ENCODE measurements around the gene CCDC57. TPM values are rescaled to one million over a fixed set of nuclear protein-coding genes. Genes with fewer than 3 reads are reported as not detected.
"Not testable (repeated sequence)": the region's sequence is repeated elsewhere in the genome, so short reads cannot be mapped to it uniquely, and the experiment has no call there.

Gene CCDC57
- polyA plus RNA-seq, 1 donor from 2014 or later, result 70.9 TPM

DNA sequence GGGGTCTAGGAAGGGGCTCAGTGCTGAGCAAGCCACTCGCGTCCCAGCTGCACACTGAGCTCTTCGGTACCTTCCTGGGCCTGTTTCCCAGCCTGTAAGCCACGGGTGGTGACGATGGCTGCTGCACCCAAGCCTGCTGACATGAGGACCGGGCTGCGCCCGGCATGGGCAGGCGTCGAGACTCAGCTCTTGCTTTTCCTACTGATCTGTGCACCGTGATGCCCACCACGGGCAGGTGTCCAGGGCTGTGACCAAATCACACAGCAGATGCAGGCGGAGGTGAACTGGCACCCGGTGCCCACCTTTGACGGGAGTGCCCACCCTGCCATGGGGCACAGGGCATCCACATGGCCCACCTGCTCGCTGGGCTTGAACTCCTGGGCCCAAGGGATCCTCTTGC lies 17.9 kb downstream of the CCDC57 start:
- no peaks in the 10 kb centered on the region for H3K79me2 ChIP-seq (replicated peaks; ENCODE audit: insufficient read depth, low read length)
- TF ChIP-seq SMC3 (conservative IDR thresholded peaks at IDR 0.05; ENCODE audit: poor library complexity), result no peak
- no peak for TF ChIP-seq EP300 (conservative IDR thresholded peaks at IDR 0.05; ENCODE audit: poor library complexity, severe bottlenecking)
- no peak for TF ChIP-seq EZH2 (IDR thresholded peaks at IDR 0.05; ENCODE audit: borderline replicate concordance, insufficient read depth, low read length, poor library complexity, severe bottlenecking)
- TF ChIP-seq POLR2AphosphoS5 (IDR thresholded peaks at IDR 0.05), result no peak
- no peak for TF ChIP-seq TAF1 (IDR thresholded peaks at IDR 0.05; ENCODE audit: low read depth)
- TF ChIP-seq MXI1 (conservative IDR thresholded peaks at IDR 0.05; ENCODE audit: poor library complexity, severe bottlenecking), result no peak
- no peaks in the 10 kb centered on the region for H3F3A ChIP-seq (ENCODE audit: insufficient read depth, low read length, poor library complexity, severe bottlenecking)
- H3K9me3 ChIP-seq (ENCODE audit: low read length), result no peaks in the 10 kb centered on the region
- no peaks in the 10 kb centered on the region for H3K27me3 ChIP-seq (ENCODE audit: insufficient read depth, low read depth, low read length)
- no peaks in the 10 kb centered on the region for H4K20me1 ChIP-seq (ENCODE audit: insufficient read depth)
- no peaks in the 10 kb centered on the region for H3K36me3 ChIP-seq (ENCODE audit: insufficient read depth, low read length)
- H3K9ac ChIP-seq (ENCODE audit: low read length), result no peak overlapping the region
- H2AFZ ChIP-seq (ENCODE audit: low read depth, low read length), result no peak overlapping the region
- no peak overlapping the region for H3K4me3 ChIP-seq (ENCODE audit: low read length)
- no peak overlapping the region for H3K27ac ChIP-seq (ENCODE audit: low read length)
- no peak overlapping the region for H3K4me2 ChIP-seq (ENCODE audit: low read length)
- no peaks in the 10 kb centered on the region for H3K9me2 ChIP-seq (ENCODE audit: insufficient read depth, low read length)

DNA sequence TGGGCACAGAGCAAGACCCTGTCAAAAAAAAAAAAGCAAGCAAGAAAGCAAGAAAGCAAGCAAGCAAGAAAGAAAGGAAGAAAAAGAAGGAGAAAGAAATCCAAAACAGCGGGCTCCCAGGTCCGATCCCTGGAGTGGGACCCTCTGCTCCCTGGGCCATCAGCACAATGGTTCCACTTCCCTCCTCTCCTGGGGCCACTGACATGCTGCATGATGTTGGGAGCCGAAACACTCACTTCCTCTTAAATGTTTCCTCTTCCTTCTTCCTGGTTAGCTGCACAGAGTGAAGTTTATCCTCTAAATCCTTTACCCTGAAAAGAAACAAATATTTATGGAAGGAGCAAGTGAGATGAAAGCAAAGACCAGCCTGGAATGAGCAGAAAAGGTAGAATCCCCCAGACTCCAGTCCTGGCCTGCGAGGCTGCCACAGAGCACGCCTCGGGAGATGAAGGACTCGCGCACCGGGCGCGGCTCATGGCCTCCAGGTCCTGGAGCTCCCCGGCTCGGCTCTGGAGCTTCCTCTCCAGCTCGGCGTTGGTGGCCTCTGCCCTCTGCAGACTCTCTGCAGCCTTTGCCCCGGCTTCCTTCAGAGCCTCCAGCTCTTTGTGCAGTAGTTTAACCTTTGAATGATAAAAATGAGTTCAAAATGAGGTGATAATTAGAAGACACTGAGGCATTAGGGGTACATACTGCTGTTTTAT lies 19.0 kb downstream of the CCDC57 start:
- Histone ChIP-seq H3K27ac (ENCODE audit: low read length) (no peak overlapping the region), H4K20me1 (ENCODE audit: insufficient read depth) (no peaks in the 10 kb centered on the region), H3K79me2 (replicated peaks; ENCODE audit: insufficient read depth, low read length) (no peaks in the 10 kb centered on the region), H2AFZ (ENCODE audit: low read depth, low read length) (no peak overlapping the region), H3K4me2 (ENCODE audit: low read length) (no peak overlapping the region), H3K9ac (ENCODE audit: low read length) (no peak overlapping the region), H3K36me3 (ENCODE audit: insufficient read depth, low read length) (no peaks in the 10 kb centered on the region), H3F3A (ENCODE audit: insufficient read depth, low read length, poor library complexity, severe bottlenecking) (no peaks in the 10 kb centered on the region), H3K9me3 (ENCODE audit: low read length) (no peaks in the 10 kb centered on the region), H3K27me3 (ENCODE audit: insufficient read depth, low read depth, low read length) (no peaks in the 10 kb centered on the region), H3K9me2 (ENCODE audit: insufficient read depth, low read length) (no peaks in the 10 kb centered on the region), H3K4me3 (ENCODE audit: low read length) (no peak overlapping the region)
- TF ChIP-seq EZH2 (IDR thresholded peaks at IDR 0.05; ENCODE audit: borderline replicate concordance, insufficient read depth, low read length, poor library complexity, severe bottlenecking) (no peak), SMC3 (conservative IDR thresholded peaks at IDR 0.05; ENCODE audit: poor library complexity) (no peak), POLR2AphosphoS5 (IDR thresholded peaks at IDR 0.05) (no peak), EP300 (conservative IDR thresholded peaks at IDR 0.05; ENCODE audit: poor library complexity, severe bottlenecking) (no peak), TAF1 (IDR thresholded peaks at IDR 0.05; ENCODE audit: low read depth) (no peak), RAD21 (conservative IDR thresholded peaks at IDR 0.05) (no peak), MXI1 (conservative IDR thresholded peaks at IDR 0.05; ENCODE audit: poor library complexity, severe bottlenecking) (no peak)
- TF ChIP-seq, protein P1, sequence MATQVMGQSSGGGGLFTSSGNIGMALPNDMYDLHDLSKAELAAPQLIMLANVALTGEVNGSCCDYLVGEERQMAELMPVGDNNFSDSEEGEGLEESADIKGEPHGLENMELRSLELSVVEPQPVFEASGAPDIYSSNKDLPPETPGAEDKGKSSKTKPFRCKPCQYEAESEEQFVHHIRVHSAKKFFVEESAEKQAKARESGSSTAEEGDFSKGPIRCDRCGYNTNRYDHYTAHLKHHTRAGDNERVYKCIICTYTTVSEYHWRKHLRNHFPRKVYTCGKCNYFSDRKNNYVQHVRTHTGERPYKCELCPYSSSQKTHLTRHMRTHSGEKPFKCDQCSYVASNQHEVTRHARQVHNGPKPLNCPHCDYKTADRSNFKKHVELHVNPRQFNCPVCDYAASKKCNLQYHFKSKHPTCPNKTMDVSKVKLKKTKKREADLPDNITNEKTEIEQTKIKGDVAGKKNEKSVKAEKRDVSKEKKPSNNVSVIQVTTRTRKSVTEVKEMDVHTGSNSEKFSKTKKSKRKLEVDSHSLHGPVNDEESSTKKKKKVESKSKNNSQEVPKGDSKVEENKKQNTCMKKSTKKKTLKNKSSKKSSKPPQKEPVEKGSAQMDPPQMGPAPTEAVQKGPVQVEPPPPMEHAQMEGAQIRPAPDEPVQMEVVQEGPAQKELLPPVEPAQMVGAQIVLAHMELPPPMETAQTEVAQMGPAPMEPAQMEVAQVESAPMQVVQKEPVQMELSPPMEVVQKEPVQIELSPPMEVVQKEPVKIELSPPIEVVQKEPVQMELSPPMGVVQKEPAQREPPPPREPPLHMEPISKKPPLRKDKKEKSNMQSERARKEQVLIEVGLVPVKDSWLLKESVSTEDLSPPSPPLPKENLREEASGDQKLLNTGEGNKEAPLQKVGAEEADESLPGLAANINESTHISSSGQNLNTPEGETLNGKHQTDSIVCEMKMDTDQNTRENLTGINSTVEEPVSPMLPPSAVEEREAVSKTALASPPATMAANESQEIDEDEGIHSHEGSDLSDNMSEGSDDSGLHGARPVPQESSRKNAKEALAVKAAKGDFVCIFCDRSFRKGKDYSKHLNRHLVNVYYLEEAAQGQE (IDR thresholded peaks at IDR 0.05; ENCODE audit: borderline replicate concordance), result no peak
- TF ChIP-seq, protein P2, sequence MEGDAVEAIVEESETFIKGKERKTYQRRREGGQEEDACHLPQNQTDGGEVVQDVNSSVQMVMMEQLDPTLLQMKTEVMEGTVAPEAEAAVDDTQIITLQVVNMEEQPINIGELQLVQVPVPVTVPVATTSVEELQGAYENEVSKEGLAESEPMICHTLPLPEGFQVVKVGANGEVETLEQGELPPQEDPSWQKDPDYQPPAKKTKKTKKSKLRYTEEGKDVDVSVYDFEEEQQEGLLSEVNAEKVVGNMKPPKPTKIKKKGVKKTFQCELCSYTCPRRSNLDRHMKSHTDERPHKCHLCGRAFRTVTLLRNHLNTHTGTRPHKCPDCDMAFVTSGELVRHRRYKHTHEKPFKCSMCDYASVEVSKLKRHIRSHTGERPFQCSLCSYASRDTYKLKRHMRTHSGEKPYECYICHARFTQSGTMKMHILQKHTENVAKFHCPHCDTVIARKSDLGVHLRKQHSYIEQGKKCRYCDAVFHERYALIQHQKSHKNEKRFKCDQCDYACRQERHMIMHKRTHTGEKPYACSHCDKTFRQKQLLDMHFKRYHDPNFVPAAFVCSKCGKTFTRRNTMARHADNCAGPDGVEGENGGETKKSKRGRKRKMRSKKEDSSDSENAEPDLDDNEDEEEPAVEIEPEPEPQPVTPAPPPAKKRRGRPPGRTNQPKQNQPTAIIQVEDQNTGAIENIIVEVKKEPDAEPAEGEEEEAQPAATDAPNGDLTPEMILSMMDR (IDR thresholded peaks at IDR 0.05; ENCODE audit: poor library complexity, severe bottlenecking), result no peak

DNA sequence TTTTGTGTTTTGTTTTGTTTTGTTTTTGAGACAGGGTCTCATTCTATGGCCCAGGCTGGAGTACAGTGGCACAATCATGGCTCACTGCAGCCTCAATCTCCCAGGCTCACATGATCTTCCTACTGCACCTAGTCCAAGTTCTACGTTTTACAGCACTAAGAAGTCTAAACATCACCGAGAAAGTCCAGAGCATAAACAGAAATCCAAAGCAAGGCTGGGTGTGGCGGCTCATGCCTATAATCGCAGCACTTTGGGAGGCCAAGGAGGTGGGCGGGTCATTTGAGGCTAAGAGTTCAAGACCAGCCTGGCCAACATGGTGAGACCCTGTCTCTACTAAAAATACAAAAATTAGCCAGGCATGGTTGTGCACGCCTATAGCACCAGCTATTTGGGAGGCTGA lies 19.6 kb downstream of the CCDC57 start:
- not testable (repeated sequence) for H3K4me2 ChIP-seq (ENCODE audit: low read length); H3K27me3 ChIP-seq (ENCODE audit: insufficient read depth, low read depth, low read length); H3K9me3 ChIP-seq (ENCODE audit: low read length); H3K36me3 ChIP-seq (ENCODE audit: insufficient read depth, low read length); H4K20me1 ChIP-seq (ENCODE audit: insufficient read depth); H3K79me2 ChIP-seq (replicated peaks; ENCODE audit: insufficient read depth, low read length); H3K27ac ChIP-seq (ENCODE audit: low read length); H2AFZ ChIP-seq (ENCODE audit: low read depth, low read length); H3F3A ChIP-seq (ENCODE audit: insufficient read depth, low read length, poor library complexity, severe bottlenecking); H3K9ac ChIP-seq (ENCODE audit: low read length); H3K9me2 ChIP-seq (ENCODE audit: insufficient read depth, low read length); H3K4me3 ChIP-seq (ENCODE audit: low read length)

Measured in neural cell (in vitro differentiated cells).